HG03025 (cell line): ENCODE results near the gene TMEM126A.
A peak's percentile ranks its signal among the peaks of the same experiment; 100 is the strongest.
"Not testable (repeated sequence)": the region's sequence is repeated elsewhere in the genome, so short reads cannot be mapped to it uniquely, and the experiment has no call there.

Experiments used
- ATAC-seq: cut with Tn5 transposase; IDR thresholded peaks from one replicate; pipeline ENCODE4 v1.9.1; 2021; ENCODE audit warnings: mild to moderate bottlenecking, moderate library complexity; ENCODE audit not compliant: unreplicated experiment, low FRiP score

Gene TMEM126A

DNA sequence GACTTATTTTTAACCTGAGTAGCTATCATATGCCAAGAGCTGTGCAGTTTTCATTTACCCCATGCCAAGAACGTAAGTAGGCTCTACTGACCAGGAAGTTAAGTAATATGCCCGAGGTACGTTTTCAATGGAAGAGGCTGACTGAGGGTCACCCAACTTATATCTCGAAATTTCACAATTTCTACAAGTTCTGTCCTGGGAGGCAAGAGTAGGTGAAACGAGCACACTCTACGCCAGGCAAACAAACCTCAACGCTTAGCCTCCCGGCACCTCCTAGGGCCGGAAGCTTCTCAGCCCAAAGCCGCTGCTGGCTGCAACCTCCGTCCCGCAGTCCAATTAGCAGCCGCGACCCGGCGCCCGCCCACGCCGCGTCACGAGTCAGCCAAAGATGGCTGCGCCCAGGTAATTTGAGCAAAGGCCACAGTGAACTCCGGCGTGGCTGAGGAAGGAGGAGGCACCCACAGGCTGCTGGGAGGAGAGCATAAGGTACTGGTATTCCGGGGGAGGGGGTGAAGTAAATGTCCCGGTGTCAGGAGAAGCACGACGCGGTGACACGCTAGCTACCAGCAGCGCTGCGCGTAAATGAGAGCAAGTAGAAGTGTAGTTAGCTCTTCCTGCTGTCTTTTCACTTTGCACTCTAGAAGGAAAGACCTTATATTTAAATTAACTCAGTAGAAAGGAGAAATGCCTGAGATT, at the start of gene TMEM126A:
TMEM126A (plus strand) TSS at position 364 of the 696 bp plus-strand sequence. CDS start 2,289 bp downstream, outside the sequence.
- peak; percentile 99 for ATAC-seq

- no peak for ATAC-seq
Observed at GRCh38 chr11:85599083-85599482, 48.7 kb upstream of the TMEM126A start.

- no peak for ATAC-seq
Observed at GRCh38 chr11:85602526-85603213, 45.1 kb upstream of the TMEM126A start.

- no peak for ATAC-seq
Observed at GRCh38 chr11:85603220-85603619, 44.5 kb upstream of the TMEM126A start.

- ATAC-seq = not testable (repeated sequence)
Observed at GRCh38 chr11:85606237-85606636, 41.5 kb upstream of the TMEM126A start.

GRCh38 chr11:85608621-85609020, 39.1 kb upstream of the TMEM126A start:
- ATAC-seq = not testable (repeated sequence)

DNA sequence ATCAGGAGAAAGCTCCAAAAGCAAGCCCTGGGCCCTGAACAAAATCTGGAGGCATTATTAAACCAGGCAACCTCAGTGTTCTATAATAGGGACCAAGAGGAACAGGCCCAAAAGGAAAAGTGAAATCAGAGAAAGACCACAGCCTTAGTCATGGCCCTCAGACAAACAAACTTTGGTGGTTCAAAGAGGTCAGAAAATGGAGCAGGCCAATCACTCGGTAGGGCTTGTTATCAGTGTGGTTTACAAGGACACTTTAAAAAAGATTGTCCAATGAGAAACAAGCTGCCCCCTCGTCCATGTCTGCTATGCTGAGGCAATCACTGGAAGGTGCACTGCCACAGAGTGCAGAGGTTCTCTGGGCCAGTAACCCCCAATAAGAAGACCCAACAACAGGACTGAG, 38.5 kb upstream of the TMEM126A start:
- not testable (repeated sequence) for ATAC-seq

GRCh38 chr11:85611643-85612042, 36.1 kb upstream of the TMEM126A start:
- ATAC-seq = not testable (repeated sequence)

DNA sequence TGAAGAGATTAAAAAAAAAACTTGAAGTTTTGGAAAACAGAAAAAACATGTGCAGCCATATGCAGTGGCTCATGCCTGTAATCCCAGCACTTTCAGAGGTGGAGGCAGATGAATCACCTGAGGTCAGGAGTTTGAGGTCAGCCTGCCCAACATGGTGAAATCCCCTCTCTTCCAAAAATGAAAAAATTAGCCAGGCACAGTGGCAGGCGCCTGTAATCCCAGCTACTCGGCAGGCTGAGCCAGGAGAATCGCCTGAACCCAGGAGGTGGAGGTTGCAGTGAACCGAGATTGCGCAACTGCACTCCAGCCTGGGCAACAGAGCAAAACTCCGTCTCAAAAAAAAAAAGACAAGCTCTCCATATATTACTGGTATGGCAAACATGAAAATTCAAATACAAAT, 28.3 kb upstream of the TMEM126A start:
- ATAC-seq = no peak

- ATAC-seq = no peak
Observed at GRCh38 chr11:85620256-85620655, 27.5 kb upstream of the TMEM126A start.

DNA sequence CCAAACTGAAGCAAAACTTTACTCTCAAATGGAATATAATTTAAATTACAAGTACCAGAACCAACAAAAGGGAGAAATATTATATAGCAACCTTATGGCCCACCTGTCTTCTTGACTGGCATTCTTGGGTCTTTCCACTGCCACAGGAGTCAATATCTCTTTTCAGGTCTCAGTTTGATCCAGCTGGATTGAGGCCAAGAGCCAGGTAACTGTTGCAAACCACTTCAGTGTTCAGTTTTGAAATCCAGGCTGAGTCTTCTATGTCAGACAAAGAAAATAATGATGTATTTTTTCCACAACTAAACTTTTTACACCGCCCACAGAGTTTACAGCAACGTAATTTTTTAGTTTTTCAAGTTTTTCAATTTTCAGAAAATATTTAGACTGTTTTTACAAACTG, 21.3 kb upstream of the TMEM126A start:
- no peak for ATAC-seq

DNA sequence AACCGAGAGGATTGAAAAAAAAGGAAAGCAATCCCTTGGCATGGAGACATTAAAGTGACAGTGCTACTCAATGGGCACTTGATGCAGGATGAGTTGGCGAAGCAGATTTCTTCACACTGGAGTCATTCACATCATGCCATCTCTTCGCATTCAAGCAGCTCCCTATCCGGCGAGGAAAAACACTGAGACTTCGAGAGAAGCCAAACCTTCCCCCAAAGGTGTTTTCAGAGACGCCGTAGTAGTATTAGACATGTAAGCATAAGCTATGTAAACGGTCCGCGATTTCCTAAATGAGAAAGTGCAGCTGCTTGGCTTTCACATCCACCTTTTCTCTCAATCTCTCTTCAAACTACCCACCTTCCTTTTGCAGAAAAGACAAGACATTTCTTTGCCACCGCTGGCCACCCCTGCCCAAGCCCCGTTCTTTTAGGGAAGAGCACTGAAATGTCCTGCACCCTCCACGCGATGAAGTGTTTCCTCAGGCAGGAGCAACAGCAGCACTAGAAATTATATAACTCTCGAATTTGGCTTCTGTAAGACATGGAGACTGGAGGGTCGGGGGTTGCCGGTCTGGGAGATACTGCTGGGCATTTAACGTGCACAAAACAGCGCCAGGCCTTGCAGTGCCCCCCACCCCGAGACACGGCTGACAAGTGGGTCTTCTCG, 20.3 kb upstream of the TMEM126A start, which contains the start of gene DLG2:
DLG2 (minus strand) TSS at position 13 of the 666 bp plus-strand sequence.
- ATAC-seq = no peak

DNA sequence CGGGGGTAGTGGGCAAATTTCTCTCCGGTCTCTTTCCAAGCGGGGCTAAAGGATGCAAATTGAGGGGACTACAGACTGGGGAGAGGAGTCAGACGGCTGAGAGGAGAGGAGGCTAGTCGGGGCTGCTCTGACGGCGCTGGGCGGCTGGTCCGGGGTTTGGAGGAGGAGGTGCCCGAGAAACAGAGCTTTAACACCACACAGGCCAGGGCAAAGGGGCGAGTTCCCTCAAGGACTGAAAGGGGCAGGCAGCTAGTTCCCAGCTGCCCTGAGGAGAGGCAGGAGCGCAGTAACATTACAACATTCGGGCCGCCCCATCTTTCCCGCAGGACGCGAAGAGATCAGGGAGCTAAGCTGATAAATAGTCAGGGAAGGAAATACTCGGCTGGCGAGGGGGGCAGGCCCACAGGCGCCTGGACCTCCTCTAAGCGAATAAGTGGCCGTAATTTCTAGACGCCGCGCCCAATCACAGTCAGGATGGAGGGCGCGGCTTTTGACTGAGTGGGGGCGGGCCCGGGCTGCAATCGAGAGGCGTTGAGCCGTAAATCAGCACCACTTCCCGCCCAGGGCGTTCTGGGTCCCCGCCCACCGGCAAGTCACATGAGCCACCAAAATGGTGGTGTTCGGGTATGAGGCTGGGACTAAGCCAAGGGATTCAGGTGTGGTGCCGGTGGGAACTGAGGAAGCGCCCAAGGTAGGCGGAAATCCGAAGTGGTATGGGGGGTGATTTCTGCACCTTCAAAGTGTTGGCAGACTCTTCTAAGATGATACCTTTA, 19.6 kb upstream of the TMEM126A start, which contains the start of gene TMEM126B:
TMEM126B (plus strand) TSS at position 596 of the 773 bp plus-strand sequence; CDS start at position 611, 15 bp downstream.
- ATAC-seq = peak; percentile 100

GRCh38 chr11:85628771-85629341, 18.9 kb upstream of the TMEM126A start:
- ATAC-seq = peak; percentile 6

DNA sequence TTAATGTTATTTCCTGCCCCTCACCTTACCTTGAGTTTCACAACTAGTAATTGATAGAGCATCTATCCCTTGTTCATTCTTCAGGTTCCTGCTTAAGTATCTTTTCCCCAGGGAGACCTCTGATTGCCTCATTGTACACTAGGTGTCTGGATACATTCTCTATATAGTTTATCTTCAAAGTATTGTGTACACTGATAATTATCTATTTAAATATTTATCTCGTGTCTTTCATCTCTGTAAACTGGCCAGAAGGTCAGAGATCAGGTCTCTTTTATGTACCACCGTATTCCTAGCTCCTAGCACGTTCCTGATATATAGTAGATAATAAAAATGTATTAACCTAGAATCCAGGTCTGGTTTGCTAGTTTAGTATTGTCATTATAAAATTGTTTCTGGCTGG, 13.0 kb upstream of the TMEM126A start:
- no peak for ATAC-seq

DNA sequence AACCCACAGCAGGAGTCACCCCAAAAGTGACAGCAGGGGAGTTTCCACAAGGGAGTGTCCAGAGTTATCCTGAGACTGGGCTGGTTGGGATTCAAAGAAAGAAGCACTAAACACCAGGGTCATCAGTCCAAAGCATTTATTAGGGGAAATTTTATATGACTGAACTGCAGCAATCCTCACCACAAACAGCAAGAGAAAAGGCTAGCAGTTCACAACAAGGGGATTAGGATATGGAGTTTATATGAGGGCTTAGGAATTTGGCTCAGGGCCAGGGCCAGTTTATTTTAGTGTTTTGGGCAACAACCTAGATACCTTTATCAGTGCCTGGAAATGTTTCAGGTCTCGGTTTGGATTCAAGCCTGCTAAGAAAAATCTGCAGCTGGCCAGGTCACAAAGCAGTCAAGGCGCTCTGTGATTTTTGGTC, 4.6 kb upstream of the TMEM126A start:
- ATAC-seq = no peak

GRCh38 chr11:85647078-85647477, 689 bp upstream of the TMEM126A start:
- no peak for ATAC-seq

- ATAC-seq = no peak
Observed at GRCh38 chr11:85651118-85651517, 3.4 kb downstream of the TMEM126A start.

DNA sequence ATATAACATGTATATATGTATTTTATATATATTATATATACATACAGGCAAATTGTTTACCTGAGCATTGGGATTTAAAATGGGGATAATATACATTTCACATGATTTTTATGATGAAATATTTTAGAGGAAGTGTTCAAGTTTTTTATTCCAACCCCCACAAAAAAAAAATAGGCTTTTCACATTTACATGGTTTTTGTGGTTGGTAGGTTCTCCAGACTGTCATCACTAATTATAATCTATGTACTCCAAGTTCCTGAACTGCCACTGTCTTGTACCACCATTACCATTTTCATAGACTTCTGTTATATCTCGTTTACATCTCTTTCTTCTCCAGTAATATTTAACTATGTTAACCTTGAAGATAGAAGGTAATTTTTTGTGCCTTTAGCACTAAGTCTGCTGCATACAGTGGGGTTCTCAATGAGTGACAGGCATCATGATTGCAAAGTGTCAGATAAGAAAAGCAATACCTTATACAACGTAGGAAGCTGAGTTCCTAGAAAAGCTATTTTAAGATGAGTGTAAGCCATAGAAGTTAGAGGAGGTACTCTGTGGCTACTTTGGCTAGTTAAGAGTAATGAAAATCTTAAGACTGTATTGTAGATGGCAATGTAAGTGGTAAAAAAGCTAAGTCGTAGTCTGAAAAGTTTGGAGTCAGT, 5.2 kb downstream of the TMEM126A start:
- no peak for ATAC-seq

DNA sequence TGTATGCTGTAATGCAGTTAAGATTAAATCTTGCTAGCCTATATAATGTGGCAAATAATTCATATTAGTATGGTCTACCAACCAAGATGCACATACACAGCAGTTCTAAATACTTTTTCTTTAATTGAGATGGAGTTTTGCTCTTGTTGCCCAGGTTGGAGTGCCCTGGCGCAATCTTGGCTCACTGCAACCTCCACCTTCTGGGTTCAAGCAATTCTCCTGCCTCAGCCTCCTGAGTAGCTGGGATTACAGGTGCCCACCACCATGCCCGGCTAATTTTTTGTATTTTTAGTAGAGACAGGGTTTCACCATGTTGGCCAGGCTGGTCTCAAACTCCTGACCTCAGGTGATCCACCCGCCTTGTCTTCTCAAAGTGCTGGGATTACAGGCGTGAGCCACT, 6.6 kb downstream of the TMEM126A start:
- not testable (repeated sequence) for ATAC-seq
